Neuronal stem cell (in vitro differentiated cells): Measurements from ENCODE around the gene PLVAP.

Experiments
- DNase-seq: peaks from one replicate; pipeline ENCODE4 v3.0.0-alpha.2; 2013; ENCODE audit warnings: low spot score
- H2AFZ ChIP-seq: one replicate; pipeline ENCODE4 v1.6.1; 2013; ENCODE audit warnings: mild to moderate bottlenecking, low read length, inconsistent platforms
- H2AK5ac ChIP-seq: 2 replicates; pipeline ENCODE4 v1.6.1; 2013; ENCODE audit warnings: low read depth, mild to moderate bottlenecking, inconsistent platforms, low read length, moderate library complexity, mixed read lengths
- H2BK120ac ChIP-seq: 2 replicates; pipeline ENCODE4 v1.6.1; 2013; ENCODE audit warnings: low read depth, mild to moderate bottlenecking, inconsistent platforms, low read length, moderate library complexity, mixed read lengths
- H2BK12ac ChIP-seq: one replicate; pipeline ENCODE4 v1.6.1; 2013; ENCODE audit warnings: low read length, inconsistent platforms
- H2BK15ac ChIP-seq: 2 replicates; pipeline ENCODE4 v1.6.1; 2013; ENCODE audit warnings: mild to moderate bottlenecking, low read length, inconsistent platforms, mixed read lengths
- H2BK5ac ChIP-seq: one replicate; pipeline ENCODE4 v1.6.1; 2013; ENCODE audit warnings: inconsistent platforms, mild to moderate bottlenecking, low read length, moderate library complexity
- H3K14ac ChIP-seq: one replicate; pipeline ENCODE4 v1.6.1; 2013; ENCODE audit warnings: low read length, inconsistent platforms
- H3K18ac ChIP-seq: 2 replicates; pipeline ENCODE4 v1.6.1; 2013; ENCODE audit warnings: low read length, inconsistent platforms
- H3K23ac ChIP-seq: 2 replicates; pipeline ENCODE4 v1.6.1; 2013; ENCODE audit warnings: low read depth, mild to moderate bottlenecking, mixed read lengths, low read length, inconsistent platforms; ENCODE audit not compliant: poor library complexity
- H3K27ac ChIP-seq: replicated peaks from 3 replicates; pipeline ENCODE4 v1.5.1; 2013; ENCODE audit warnings: low read length, inconsistent platforms
- H3K27me3 ChIP-seq, 3 experiments: 2 replicates each; pipeline ENCODE4 v1.6.1; 2013; ENCODE audit warnings: low read length in 3 of 3, mild to moderate bottlenecking in 2 of 3, inconsistent platforms in 1 of 3, low read depth in 1 of 3, mixed read lengths in 1 of 3, moderate library complexity in 1 of 3; ENCODE audit not compliant: control insufficient read depth in 3 of 3, insufficient read depth in 3 of 3
- H3K36me3 ChIP-seq, 2 donors: replicated peaks in 1 of 2; 2 replicates each; pipeline ENCODE4 v1.6.1; 2013; ENCODE audit warnings: low read length in 2 of 2; ENCODE audit not compliant: control insufficient read depth in 2 of 2, insufficient read depth in 2 of 2
- H3K4ac ChIP-seq: 2 replicates; pipeline ENCODE4 v1.6.1; 2013; ENCODE audit warnings: inconsistent platforms, mild to moderate bottlenecking, low read length, moderate library complexity
- H3K4me1 ChIP-seq, 2 donors: 1 replicate in 1 of 2; 2 replicates in 1 of 2; pipeline ENCODE4 v1.6.1; 2013; ENCODE audit warnings: low read length in 2 of 2, low read depth in 1 of 2; ENCODE audit not compliant: control insufficient read depth in 2 of 2, insufficient read depth in 1 of 2
- H3K4me2 ChIP-seq: one replicate; pipeline ENCODE4 v1.6.1; 2013; ENCODE audit warnings: mild to moderate bottlenecking, low read length, inconsistent platforms; ENCODE audit not compliant: insufficient read depth, poor library complexity, severe bottlenecking
- H3K4me3 ChIP-seq, 2 donors: 2 replicates each; pipeline ENCODE4 v1.5.1; 2013; ENCODE audit warnings: low read length in 2 of 2, mild to moderate bottlenecking in 2 of 2, inconsistent platforms in 1 of 2, moderate library complexity in 1 of 2
- H3K79me1 ChIP-seq: one replicate; pipeline ENCODE4 v1.6.1; 2013; ENCODE audit warnings: low read depth, mild to moderate bottlenecking, inconsistent platforms, low read length, moderate library complexity
- H3K9ac ChIP-seq: one replicate; pipeline ENCODE4 v1.6.1; 2013; ENCODE audit warnings: mild to moderate bottlenecking, low read depth, low read length, inconsistent platforms; ENCODE audit not compliant: poor library complexity
- H3K9me3 ChIP-seq, 2 donors: replicated peaks in 1 of 2; 2 replicates each; pipeline versions ENCODE3 to v1.6.1; 2013; ENCODE audit warnings: low read length in 2 of 2, mild to moderate bottlenecking in 2 of 2, inconsistent platforms in 1 of 2, low read depth in 1 of 2, mixed read lengths in 1 of 2, moderate library complexity in 1 of 2; ENCODE audit not compliant: control insufficient read depth in 2 of 2, insufficient read depth in 1 of 2
- H4K8ac ChIP-seq: one replicate; pipeline ENCODE4 v1.6.1; 2013; ENCODE audit warnings: low read depth, mild to moderate bottlenecking, inconsistent platforms, low read length, moderate library complexity
- H4K91ac ChIP-seq: one replicate; pipeline ENCODE4 v1.6.1; 2013; ENCODE audit warnings: low read length, low read depth, mild to moderate bottlenecking, inconsistent platforms; ENCODE audit not compliant: poor library complexity
- WGBS, 2 donors: extraction: QIAGEN DNeasy Blood & Tissue Kit; methylation state at CpG; one replicate each; pipeline ENCODE4 v1.1.7; 2013; ENCODE audit warnings: missing lambda C conversion rate in 2 of 2, mixed read lengths in 1 of 2; ENCODE audit not compliant: insufficient read length in 2 of 2, insufficient replicate concordance in 1 of 2; ENCODE audit errors: extremely low coverage in 2 of 2; 5-methylcytosine and 5-hydroxymethylcytosine counted together

PLVAP gene

DNA sequence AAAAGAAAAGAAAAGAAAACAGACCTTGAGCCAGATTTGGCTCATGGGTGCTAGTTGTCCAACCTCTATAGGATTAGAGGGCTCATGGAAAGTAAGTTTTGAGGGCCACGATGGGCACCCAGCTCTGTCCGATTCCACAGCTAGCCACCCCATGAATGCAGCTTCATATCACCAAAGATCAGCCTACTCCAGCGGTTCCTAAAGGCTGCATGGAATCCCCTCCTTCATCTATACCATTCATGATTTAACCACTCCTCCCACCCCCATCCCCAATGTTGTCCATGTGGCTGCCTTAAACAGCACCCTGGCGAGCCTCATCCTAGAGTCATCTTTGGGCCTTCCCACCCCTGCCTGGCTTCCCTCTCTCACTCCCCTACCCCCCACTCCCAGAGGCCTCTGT is 44.8 kb upstream of the PLVAP start:
- Histone ChIP-seq H3K4me2 (no peak overlapping the region), H3K27ac (no peak overlapping the region), H4K91ac (no peak overlapping the region), H3K4me1 (peaks cover 6 to 16% of the 10 kb centered on the region in 2 donors), H3K4me3 (no peak overlapping the region), H3K4ac (no peak overlapping the region), H4K8ac (no peak overlapping the region), H3K36me3 (peaks cover 2 to 4% of the 10 kb centered on the region in 2 donors), H3K27me3 (no peaks in the 10 kb centered on the region), H3K18ac (no peak overlapping the region), H2BK5ac (no peak overlapping the region), H2BK120ac (no peak overlapping the region), H3K14ac (no peak overlapping the region), H2AFZ (no peak overlapping the region), H3K23ac (no peak overlapping the region), H3K79me1 (peaks cover 4% of the 10 kb centered on the region), H2BK12ac (no peak overlapping the region), H2AK5ac (no peak overlapping the region), H3K9me3 (no peaks in the 10 kb centered on the region), H2BK15ac (no peak overlapping the region), H3K9ac (no peak overlapping the region)
- DNase-seq = no peak
- WGBS, 2 donors = no CpG with 5 or more reads among the region's 4 CpGs

- Histone ChIP-seq H4K91ac (peak overlapping the region; percentile 64), H3K23ac (peak overlapping the region; percentile 85), H3K4me2 (peak overlapping the region; percentile 89), H3K14ac (peak overlapping the region; percentile 94), H3K18ac (peak overlapping the region; percentile 95), H3K27me3 (no peaks in the 10 kb centered on the region), H3K36me3 (peaks cover 2 to 4% of the 10 kb centered on the region in 2 donors), H3K27ac (no peak overlapping the region), H3K9ac (peak overlapping the region; percentile 92), H3K4ac (no peak overlapping the region), H2BK120ac (peak overlapping the region; percentile 83), H2BK5ac (peak overlapping the region; percentile 87), H2BK15ac (peak overlapping the region; percentile 98), H4K8ac (peak overlapping the region; percentile 98), H3K4me3 (peak overlapping the region; percentile 69 to 86), H3K79me1 (peaks cover 4% of the 10 kb centered on the region), H2BK12ac (peak overlapping the region; percentile 58), H2AK5ac (peak overlapping the region; percentile 99), H2AFZ (peak overlapping the region; percentile 100), H3K9me3 (no peaks in the 10 kb centered on the region), H3K4me1 (peaks cover 6 to 17% of the 10 kb centered on the region in 2 donors)
- no CpG with 5 or more reads among the region's 25 CpGs for WGBS, 2 donors
- DNase-seq = no peak
These were observed 43.4 kb upstream of the PLVAP start for GRCh38 chr19:17420475-17420924.

DNA sequence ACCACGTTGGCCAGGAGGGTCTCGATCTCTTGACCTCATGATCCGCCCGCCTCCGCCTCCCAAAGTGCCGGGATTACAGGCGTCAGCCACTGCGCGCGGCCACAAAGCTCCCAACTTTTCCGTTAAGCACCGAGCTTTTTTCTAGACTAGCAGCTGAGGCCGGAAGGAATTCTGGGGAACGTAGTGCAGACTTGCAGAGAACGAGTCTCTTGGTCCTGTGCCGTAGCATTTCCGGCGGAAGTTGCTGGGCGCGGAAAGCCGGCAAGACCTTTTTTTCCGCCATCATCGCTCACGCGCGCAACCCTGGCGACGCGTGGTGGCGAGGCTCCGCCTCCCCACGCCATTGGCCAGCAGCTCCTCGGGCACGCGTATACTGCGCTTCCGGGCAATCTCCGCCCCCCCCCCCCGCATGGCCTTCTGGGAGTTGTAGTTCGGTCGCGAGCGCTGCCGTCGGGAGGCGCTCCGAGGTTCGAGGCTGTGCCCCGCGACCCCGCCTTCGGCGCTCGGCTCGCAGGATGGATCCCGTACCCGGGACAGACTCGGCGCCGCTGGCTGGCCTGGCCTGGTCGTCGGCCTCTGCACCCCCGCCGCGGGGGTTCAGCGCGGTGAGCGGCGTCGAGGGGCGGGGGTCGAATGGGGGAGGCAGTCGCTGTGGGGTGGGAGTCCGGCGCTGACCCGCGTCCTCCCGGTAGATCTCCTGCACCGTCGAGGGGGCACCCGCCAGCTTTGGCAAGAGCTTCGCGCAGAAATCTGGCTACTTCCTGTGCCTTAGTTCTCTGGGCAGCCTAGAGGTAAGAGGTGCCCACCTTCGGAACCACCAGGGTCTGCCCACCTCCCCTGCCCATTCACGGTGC is 42.7 kb upstream of the PLVAP start, which contains the start of gene MVB12A:
TSS of gene MVB12A (plus strand) at position 427 of the 854 bp plus-strand sequence. CDS start at position 516, 89 bp downstream.
- Histone ChIP-seq H3K9ac (peak within 1 kb of the TSS; percentile 92), H4K8ac (peak within 1 kb of the TSS; percentile 98), H2AFZ (peak within 1 kb of the TSS; percentile 100), H3K27me3 (no peaks in the 10 kb centered on the region), H3K4me1 (peaks cover 6 to 17% of the 10 kb centered on the region in 2 donors), H3K18ac (peak within 1 kb of the TSS; percentile 95), H3K79me1 (peaks cover 4% of the 10 kb centered on the region), H2AK5ac (peak within 1 kb of the TSS; percentile 99), H3K4ac (no peak within 1 kb of the TSS), H2BK5ac (peak within 1 kb of the TSS; percentile 87), H3K4me3 (peak within 1 kb of the TSS; percentile 69 to 86), H4K91ac (peak within 1 kb of the TSS; percentile 64), H2BK15ac (peak within 1 kb of the TSS; percentile 98), H3K23ac (peak within 1 kb of the TSS; percentile 85), H3K4me2 (peak within 1 kb of the TSS; percentile 89), H3K9me3 (no peaks in the 10 kb centered on the region), H3K36me3 (peaks cover 2 to 4% of the 10 kb centered on the region in 2 donors), H2BK12ac (peak within 1 kb of the TSS; percentile 58), H3K14ac (peak within 1 kb of the TSS; percentile 94), H2BK120ac (peak within 1 kb of the TSS; percentile 83), H3K27ac (peak within 1 kb of the TSS; percentile 79)
- DNase-seq = peak; percentile 99
- WGBS, 2 donors = no CpG with 5 or more reads among the region's 85 CpGs

GRCh38 chr19:17419154-17419620 is 42.0 kb upstream of the PLVAP start:
- no peak overlapping the region for H2BK5ac ChIP-seq
- peak overlapping the region; percentile 56 to 69 for H3K4me3 ChIP-seq
- no peak overlapping the region for H3K18ac ChIP-seq
- DNase-seq = no peak
- no peak overlapping the region for H2BK120ac ChIP-seq
- H3K23ac ChIP-seq = no peak overlapping the region
- H3K14ac ChIP-seq = no peak overlapping the region
- no peaks in the 10 kb centered on the region for H3K27me3 ChIP-seq
- peak overlapping the region; percentile 79 for H3K27ac ChIP-seq
- H3K79me1 ChIP-seq = peaks cover 4% of the 10 kb centered on the region
- H4K8ac ChIP-seq = no peak overlapping the region
- H3K36me3 ChIP-seq = peaks cover 2 to 4% of the 10 kb centered on the region in 2 donors
- H2BK15ac ChIP-seq = no peak overlapping the region
- H3K4me2 ChIP-seq = peak overlapping the region; percentile 31
- no peak overlapping the region for H4K91ac ChIP-seq
- no peaks in the 10 kb centered on the region for H3K9me3 ChIP-seq
- no peak overlapping the region for H3K4ac ChIP-seq
- no peak overlapping the region for H2BK12ac ChIP-seq
- peaks cover 3 to 14% of the 10 kb centered on the region in 2 donors for H3K4me1 ChIP-seq
- no peak overlapping the region for H3K9ac ChIP-seq
- no CpG with 5 or more reads among the region's 8 CpGs for WGBS, 2 donors
- peak overlapping the region; percentile 79 for H2AFZ ChIP-seq
- no peak overlapping the region for H2AK5ac ChIP-seq
